GM12878 (cell line): ENCODE data around the gene SLC29A2. TPM values are rescaled to one million over a fixed set of nuclear protein-coding genes. Genes with fewer than 3 reads are reported as not detected.
A peak's percentile ranks its signal among the peaks of the same experiment; 100 is the strongest.

ENCODE experiments used
- ATAC-seq: fragments of 200-7000 bp; cut with Tn5 transposase; 3 replicates; pipeline ENCODE4 v1.9.1; 2020; ENCODE audit warnings: mild to moderate bottlenecking, moderate library complexity
- BruUV-seq: library from RNA; stranded (reverse); fragments of 400-500 nt; replicated peaks from 2 replicates; lab custom pipeline; 2021; lab: Mats Ljungman, UMichigan
- CTCF ChIA-PET: fragments of 300-600 bp; sonication (Branson Sonifier 250); formaldehyde crosslinking; extraction: SDS; loops from one replicate; lab custom pipeline; 2021; ENCODE audit warnings: inconsistent platforms; lab: Yijun Ruan, JAX
- POLR2A ChIA-PET: fragments of 350-600 bp; formaldehyde crosslinking; extraction: SDS; loops from one replicate; lab custom pipeline; 2021; ENCODE audit warnings: inconsistent platforms; lab: Charles Lee
- RAD21 ChIA-PET: fragments of 300-600 bp; sonication (Branson Sonifier 250); formaldehyde crosslinking; loops from one replicate; lab custom pipeline; 2023; ENCODE audit warnings: antibody characterized with exemption; ENCODE audit not compliant: unreplicated experiment; lab: Charles Lee
- SMC1A ChIA-PET: fragments of 300-600 bp; sonication (Branson Sonifier 250); formaldehyde crosslinking; loops from one replicate; lab custom pipeline; 2023; ENCODE audit not compliant: unreplicated experiment, uncharacterized antibody; lab: Charles Lee
- DNase-seq: peaks from one replicate; pipeline ENCODE4 v3.0.0-alpha.2; 2011; ENCODE audit warnings: low read depth, low spot score
- FAIRE-seq: peaks from 3 replicates; lab custom pipeline; 2011; peaks lifted over from hg19 to GRCh38; lab: Jason Lieb, UNC
- H2AFZ ChIP-seq: 2 replicates; pipeline ENCODE4 v1.6.0; 2011; ENCODE audit warnings: low read depth, low read length, control low read depth; ENCODE audit not compliant: control insufficient read depth
- H3K27ac ChIP-seq: 2 replicates; pipeline ENCODE4 v1.5.1; 2011; ENCODE audit warnings: control low read depth; ENCODE audit not compliant: control insufficient read depth, insufficient read depth
- H3K27me3 ChIP-seq, 2 experiments: replicated peaks in 1 of 2; 2 replicates each; pipeline versions ENCODE4 v1.6.0 to v1.6.1; 2011; ENCODE audit warnings: low read length in 1 of 2; ENCODE audit not compliant: control insufficient read depth in 2 of 2, insufficient read depth in 2 of 2
- H3K36me3 ChIP-seq, 2 experiments: 2 replicates each; pipeline ENCODE4 v1.5.1; 2011; ENCODE audit warnings: low read length in 1 of 2; ENCODE audit not compliant: control insufficient read depth in 2 of 2, insufficient read depth in 2 of 2
- H3K4me1 ChIP-seq: 2 replicates; pipeline ENCODE4 v1.6.1; 2011; ENCODE audit warnings: mild to moderate bottlenecking, low read length, moderate library complexity, mixed read lengths; ENCODE audit not compliant: control insufficient read depth, insufficient read depth
- H3K4me2 ChIP-seq: 2 replicates; pipeline ENCODE4 v1.6.0; 2011; ENCODE audit warnings: control low read depth; ENCODE audit not compliant: control insufficient read depth, insufficient read depth
- H3K4me3 ChIP-seq: fragments of 200-600 bp; sonication (generic); 2 replicates; pipeline ENCODE4 v1.5.1; 2016
- H3K79me2 ChIP-seq: 2 replicates; pipeline ENCODE4 v1.6.0; 2011; ENCODE audit warnings: low read length; ENCODE audit not compliant: control insufficient read depth, insufficient read depth
- H3K9ac ChIP-seq: 2 replicates; pipeline ENCODE4 v1.8.0; 2011; ENCODE audit warnings: low read length, control low read depth, mixed read lengths; ENCODE audit not compliant: control insufficient read depth, insufficient read depth
- H3K9me3 ChIP-seq: replicated peaks from 3 replicates; pipeline ENCODE4 v1.5.1; 2011; ENCODE audit warnings: mild to moderate bottlenecking, low read length; ENCODE audit not compliant: control insufficient read depth, insufficient read depth
- H4K20me1 ChIP-seq: 2 replicates; pipeline ENCODE4 v1.6.0; 2011; ENCODE audit not compliant: control insufficient read depth, insufficient read depth
- IKZF1 ChIP-seq: fragments of 450-650 bp; conservative IDR thresholded peaks from 2 replicates; pipeline ENCODE4 v1.6.1; 2017; ENCODE audit warnings: antibody characterized with exemption, mild to moderate bottlenecking
- IRF3 ChIP-seq: fragments of 450-650 bp; IDR thresholded peaks from 2 replicates; pipeline ENCODE4 v1.6.1; 2014; ENCODE audit warnings: mild to moderate bottlenecking
- MLLT1 ChIP-seq: fragments of 450-650 bp; IDR thresholded peaks from 2 replicates; pipeline ENCODE4 v1.6.1; 2016; ENCODE audit warnings: mild to moderate bottlenecking
- NR2F1 ChIP-seq: fragments of 450-650 bp; conservative IDR thresholded peaks from 2 replicates; pipeline ENCODE4 v1.6.1; 2017; ENCODE audit warnings: mild to moderate bottlenecking
- PAX8 ChIP-seq: fragments of 450-650 bp; IDR thresholded peaks from 2 replicates; pipeline ENCODE4 v1.6.1; 2017; ENCODE audit warnings: mild to moderate bottlenecking, moderate library complexity
- POLR2AphosphoS5 ChIP-seq: IDR thresholded peaks from 2 replicates; pipeline ENCODE4 v1.6.1; 2011; ENCODE audit warnings: mild to moderate bottlenecking, low read length, inconsistent platforms
- SREBF2 ChIP-seq: IDR thresholded peaks from 2 replicates; pipeline ENCODE4 v1.6.1; 2012; ENCODE audit warnings: mild to moderate bottlenecking, low read length
- WGBS: methylation state at CpG from one replicate; pipeline ENCODE4 v1.1.6; 2016; ENCODE audit warnings: low lambda C conversion rate; ENCODE audit not compliant: insufficient replicate concordance, insufficient coverage; ENCODE audit errors: missing lambda C conversion rate; 5-methylcytosine and 5-hydroxymethylcytosine counted together
- in situ Hi-C: fragments of 300-500 bp; cut with MboI; formaldehyde crosslinking; loops from 9 replicates; pipeline ENCODE4 v1.14.3; 2018; ENCODE audit warnings: mixed read lengths
- intact Hi-C: fragments of 100-400 bp; cut with micrococcal nuclease; formaldehyde crosslinking; loops from one replicate; pipeline ENCODE4 v1.14.2; 2022; ENCODE audit not compliant: unreplicated experiment
- polyA plus RNA-seq, 11 experiments: library from polyadenylated mRNA; depleted of rRNA in 4 of 11; unstranded in 6 of 11; stranded (reverse) in 5 of 11; fragments of >200 nt; fragmentation: Nextera tagmentation in 4 of 11; fragmentation: Illumina TruSeq in 1 of 11; extraction: Ambion mirVana in 4 of 11; extraction: Trizol in 1 of 11; gene quantifications; 1 replicate in 1 of 11; 2 replicates in 10 of 11; pipeline versions ENCODE4 v1.2.1 to v1.2.3, GENCODE V29; 2011 to 2016; ENCODE audit warnings: inconsistent platforms in 2 of 11, missing spikeins in 2 of 11, low read depth in 1 of 11
- total RNA-seq, 4 experiments: library from RNA; depleted of rRNA in 3 of 4; stranded (reverse); fragments of >200 nt in 3 of 4; fragmentation: Illumina TruSeq in 1 of 4; extraction: Trizol in 1 of 4; gene quantifications; 2 replicates each; pipeline versions ENCODE4 v1.2.1 to v1.2.3, GENCODE V29; 2013 to 2021

Gene SLC29A2
- total and polyA plus RNA-seq, 10 of the 15 experiments (the other 5 are each of a cell fraction or from before 2014, with no cell fraction given): 0.27 to 7.5 (median 2.2) TPM

- TF ChIP-seq NR2F1: no peak
- peak; percentile 67; the same call in 1 of the 2 replicates for TF ChIP-seq MLLT1
- TF ChIP-seq IRF3: no peak
- no peak for TF ChIP-seq POLR2AphosphoS5
- TF ChIP-seq SREBF2: no peak
- TF ChIP-seq IKZF1: no peak
- no peak for TF ChIP-seq PAX8
- Histone ChIP-seq H3K79me2 (peaks cover 17% of the 10 kb centered on the region), H3K36me3 (peaks cover 0 to 3% of the 10 kb centered on the region in 2 experiments; a peak in 2 of 4 replicates), H3K4me3 (peak overlapping the region; percentile 90), H3K4me1 (peaks cover 17% of the 10 kb centered on the region), H3K9me3 (no peaks in the 10 kb centered on the region), H2AFZ (peak overlapping the region; percentile 93), H3K4me2 (peak overlapping the region; percentile 88), H4K20me1 (no peaks in the 10 kb centered on the region), H3K9ac (peak overlapping the region; percentile 84; the same call in 1 of the 2 replicates), H3K27me3 (no peaks in the 10 kb centered on the region), H3K27ac (peak overlapping the region; percentile 43; the same call in 1 of the 2 replicates)
- RAD21 ChIA-PET: interaction anchor here (1.1 to 2.0 kb wide), 4 partner anchors 12 to 58 kb away, joined by 3 to 10 read pairs (median 6); partner anchors contain the start of gene YIF1A
- CTCF ChIA-PET: interaction anchor here (1.4 to 7.4 kb wide), 4 partner anchors 17 to 42 kb away, joined by 4 to 44 read pairs (median 9); no protein-coding TSS in a partner anchor
- intact Hi-C loops: no loop called here
- DNase-seq (no peak), FAIRE-seq (no peak), ATAC-seq (no peak)
- SMC1A ChIA-PET: no interaction called here
- WGBS: 43% methylated on average over 68 of the region's 68 CpGs
- in situ Hi-C loops: no loop called here
- POLR2A ChIA-PET: interaction anchor here (0.6 to 3.9 kb wide), 4 partner anchors 11 to 211 kb away, joined by 3 to 16 read pairs (median 4); partner anchors contain the start of gene RIN1
- no TSS peak for BruUV-seq
Observed at GRCh38 chr11:66346476-66347424, 24.8 kb downstream of the SLC29A2 start.
